Fibroblast of lung (primary cell): ENCODE data around the gene HAPSTR1. TPM values are rescaled to one million over a fixed set of nuclear protein-coding genes. Genes with fewer than 3 reads are reported as not detected.
"Not testable (repeated sequence)": the region's sequence is repeated elsewhere in the genome, so short reads cannot be mapped to it uniquely, and the experiment has no call there.

Experiments
- DNase-seq, 2 donors: peaks; one replicate each; pipeline versions ENCODE4 v3.0.0 to v3.0.0-alpha.2; 2010; ENCODE audit warnings: low read depth in 2 of 2
- H2AFZ ChIP-seq: 2 replicates; pipeline ENCODE4 v1.5.1; 2012; ENCODE audit warnings: low read length, control low read depth, inconsistent platforms
- H3K27ac ChIP-seq: 2 replicates; pipeline ENCODE4 v1.5.1; 2011; ENCODE audit warnings: low read length, control low read depth; ENCODE audit not compliant: insufficient read depth
- H3K27me3 ChIP-seq: 2 replicates; pipeline ENCODE4 v1.5.1; 2011; ENCODE audit warnings: mild to moderate bottlenecking, low read length; ENCODE audit not compliant: control insufficient read depth, insufficient read depth
- H3K36me3 ChIP-seq: 2 replicates; pipeline ENCODE4 v1.5.1; 2011; ENCODE audit warnings: low read length; ENCODE audit not compliant: control insufficient read depth, insufficient read depth
- H3K4me1 ChIP-seq: 2 replicates; pipeline ENCODE4 v1.5.1; 2011; ENCODE audit warnings: low read length; ENCODE audit not compliant: control insufficient read depth, insufficient read depth; ENCODE audit errors: extremely low read depth
- H3K4me2 ChIP-seq: 2 replicates; pipeline ENCODE4 v1.5.1; 2011; ENCODE audit warnings: low read length, control low read depth; ENCODE audit not compliant: insufficient read depth; ENCODE audit errors: extremely low read depth
- H3K4me3 ChIP-seq, 4 experiments: fragments of 200-600 bp in 1 of 4; sonication (generic) in 1 of 4; replicated peaks in 1 of 4; 2 replicates each; pipeline ENCODE4 v1.5.1; 2011 to 2016; ENCODE audit warnings: low read length in 4 of 4, low read depth in 3 of 4, mild to moderate bottlenecking in 3 of 4, control low read depth in 2 of 4, inconsistent platforms in 1 of 4, mixed read lengths in 1 of 4; ENCODE audit not compliant: insufficient read depth in 1 of 4; ENCODE audit errors: control extremely low read depth in 1 of 4
- H3K79me2 ChIP-seq: 2 replicates; pipeline ENCODE4 v1.5.1; 2012; ENCODE audit warnings: mild to moderate bottlenecking, low read length, inconsistent platforms; ENCODE audit not compliant: control insufficient read depth, insufficient read depth
- H3K9ac ChIP-seq: 2 replicates; pipeline ENCODE4 v1.5.1; 2011; ENCODE audit warnings: mild to moderate bottlenecking, low read length, control low read depth; ENCODE audit not compliant: insufficient read depth
- H3K9me3 ChIP-seq: 2 replicates; pipeline ENCODE4 v1.5.1; 2012; ENCODE audit warnings: low read depth, low read length; ENCODE audit not compliant: control insufficient read depth, insufficient read depth
- H4K20me1 ChIP-seq: 2 replicates; pipeline ENCODE4 v1.5.1; 2011; ENCODE audit warnings: low read length; ENCODE audit not compliant: control insufficient read depth, insufficient read depth; ENCODE audit errors: extremely low read depth
- EZH2 ChIP-seq: IDR thresholded peaks from 2 replicates; pipeline ENCODE4 v1.5.1; 2012; ENCODE audit warnings: low read length, control low read depth, mild to moderate bottlenecking; ENCODE audit errors: missing control alignments
- polyA plus RNA-seq, 2 donors: library from polyadenylated mRNA; depleted of rRNA in 1 of 2; stranded (reverse) in 1 of 2; unstranded in 1 of 2; fragments of >200 nt; gene quantifications; 2 replicates each; pipeline ENCODE4 v1.2.1, GENCODE V29; 2011 to 2012; ENCODE audit warnings: missing spikeins in 1 of 2
- total RNA-seq: library from RNA; depleted of rRNA; stranded (reverse); fragments of >200 nt; gene quantifications from 2 replicates; pipeline ENCODE4 v1.2.1, GENCODE V29; 2014
- TF ChIP-seq, protein P1 (sequence below), 2 donors: IDR thresholded peaks in 1 of 2; conservative IDR thresholded peaks in 1 of 2; 1 replicate in 1 of 2; 2 replicates in 1 of 2; pipeline ENCODE4 v1.5.1; 2011 to 2012; ENCODE audit warnings: low read length in 2 of 2, control low read depth in 1 of 2, inconsistent platforms in 1 of 2, low read depth in 1 of 2, mild to moderate bottlenecking in 1 of 2

Gene HAPSTR1
- total and polyA plus RNA-seq, 2 donors (not counting 1 experiment from before 2014, with no cell fraction given): 37.5 to 57.3 TPM

DNA sequence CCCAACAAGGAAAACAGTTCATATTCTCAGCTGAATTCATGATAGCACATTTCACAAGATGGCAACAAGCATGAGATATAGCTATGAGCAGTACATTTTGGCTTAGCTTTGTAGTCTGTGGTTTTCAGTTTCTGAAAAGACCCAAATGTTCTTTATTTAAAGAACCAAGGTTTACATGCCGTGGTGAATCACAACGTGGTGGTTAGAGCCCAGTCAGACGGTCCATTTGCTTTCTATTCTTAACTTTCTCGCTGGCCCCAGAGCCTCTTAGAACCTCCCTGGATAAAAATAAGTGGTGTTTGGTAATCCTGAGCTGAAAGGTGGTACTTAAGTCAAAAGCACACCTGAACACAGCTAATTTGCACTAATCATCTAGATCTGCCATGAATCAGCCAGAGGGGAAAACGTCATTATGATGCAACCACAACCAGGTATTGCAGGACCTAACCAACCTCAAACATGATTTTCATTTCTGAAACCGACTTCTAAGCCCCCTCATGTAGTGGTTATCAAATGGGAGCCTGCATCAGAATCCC is 18.6 kb upstream of the HAPSTR1 start:
- no peaks in the 10 kb centered on the region for H3K79me2 ChIP-seq
- H3K9ac ChIP-seq: no peak overlapping the region
- H3K4me3 ChIP-seq: no peak overlapping the region
- H3K9me3 ChIP-seq: no peaks in the 10 kb centered on the region
- no peak overlapping the region for H2AFZ ChIP-seq
- no peak for TF ChIP-seq EZH2
- TF ChIP-seq, protein P1, sequence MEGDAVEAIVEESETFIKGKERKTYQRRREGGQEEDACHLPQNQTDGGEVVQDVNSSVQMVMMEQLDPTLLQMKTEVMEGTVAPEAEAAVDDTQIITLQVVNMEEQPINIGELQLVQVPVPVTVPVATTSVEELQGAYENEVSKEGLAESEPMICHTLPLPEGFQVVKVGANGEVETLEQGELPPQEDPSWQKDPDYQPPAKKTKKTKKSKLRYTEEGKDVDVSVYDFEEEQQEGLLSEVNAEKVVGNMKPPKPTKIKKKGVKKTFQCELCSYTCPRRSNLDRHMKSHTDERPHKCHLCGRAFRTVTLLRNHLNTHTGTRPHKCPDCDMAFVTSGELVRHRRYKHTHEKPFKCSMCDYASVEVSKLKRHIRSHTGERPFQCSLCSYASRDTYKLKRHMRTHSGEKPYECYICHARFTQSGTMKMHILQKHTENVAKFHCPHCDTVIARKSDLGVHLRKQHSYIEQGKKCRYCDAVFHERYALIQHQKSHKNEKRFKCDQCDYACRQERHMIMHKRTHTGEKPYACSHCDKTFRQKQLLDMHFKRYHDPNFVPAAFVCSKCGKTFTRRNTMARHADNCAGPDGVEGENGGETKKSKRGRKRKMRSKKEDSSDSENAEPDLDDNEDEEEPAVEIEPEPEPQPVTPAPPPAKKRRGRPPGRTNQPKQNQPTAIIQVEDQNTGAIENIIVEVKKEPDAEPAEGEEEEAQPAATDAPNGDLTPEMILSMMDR (conservative IDR thresholded peaks at IDR 0.05 in 1 of 2, IDR thresholded peaks at IDR 0.05 in 1 of 2; ENCODE audit: low read depth in 1 of 2, low read length in 2 of 2): no peak
- H4K20me1 ChIP-seq: no peaks in the 10 kb centered on the region
- peaks cover 10% of the 10 kb centered on the region for H3K4me1 ChIP-seq
- DNase-seq: peak; percentile 95
- H3K36me3 ChIP-seq: no peaks in the 10 kb centered on the region
- peak overlapping the region; percentile 33 for H3K27ac ChIP-seq
- H3K27me3 ChIP-seq: no peaks in the 10 kb centered on the region
- H3K4me2 ChIP-seq: peak overlapping the region; percentile 6

DNA sequence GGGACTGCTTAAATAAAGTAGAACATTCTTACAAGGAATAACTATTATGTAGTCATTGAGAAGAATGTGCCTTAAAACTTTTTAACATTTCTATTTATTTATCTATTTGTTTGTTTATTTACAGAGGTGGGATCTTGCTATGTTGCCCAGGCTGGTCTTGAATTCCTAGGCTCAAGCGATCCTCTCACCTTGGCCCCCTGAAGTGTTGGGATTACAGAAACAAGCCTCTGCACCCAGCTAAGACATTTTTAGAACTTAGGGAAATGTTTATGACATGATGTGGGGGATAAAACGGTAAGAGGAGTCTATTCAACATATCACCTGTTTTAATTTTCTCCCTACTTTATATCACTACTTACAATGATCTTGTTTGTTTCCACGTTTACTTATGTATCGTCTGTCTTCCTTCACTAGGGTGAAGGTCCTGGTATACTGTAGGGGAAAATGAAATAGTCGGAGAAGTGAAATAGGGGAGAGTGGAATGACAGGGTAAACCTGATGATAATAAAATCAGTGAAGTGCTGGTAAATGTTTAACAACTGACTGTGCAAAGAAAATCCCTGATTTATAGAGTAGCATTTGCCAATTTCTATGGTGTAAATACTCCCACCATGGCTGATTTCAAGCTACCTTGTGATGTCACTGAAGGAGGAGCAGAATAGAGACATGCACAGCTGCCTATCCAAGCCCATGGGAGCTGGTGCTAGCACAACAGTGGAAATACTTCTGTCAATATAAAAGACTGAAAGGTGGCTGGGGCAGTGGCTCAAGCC is 16.0 kb upstream of the HAPSTR1 start:
- Histone ChIP-seq H3K9me3 (no peaks in the 10 kb centered on the region), H2AFZ (no peak overlapping the region), H3K36me3 (no peaks in the 10 kb centered on the region), H3K4me3 (no peak overlapping the region), H3K79me2 (no peaks in the 10 kb centered on the region), H3K4me2 (no peak overlapping the region), H3K4me1 (peaks cover 10% of the 10 kb centered on the region), H4K20me1 (no peaks in the 10 kb centered on the region), H3K27me3 (no peaks in the 10 kb centered on the region), H3K9ac (no peak overlapping the region), H3K27ac (no peak overlapping the region)
- TF ChIP-seq, protein P1 (conservative IDR thresholded peaks at IDR 0.05 in 1 of 2, IDR thresholded peaks at IDR 0.05 in 1 of 2; ENCODE audit: low read depth in 1 of 2, low read length in 2 of 2): no peak
- no peak for TF ChIP-seq EZH2
- DNase-seq: no peak

DNA sequence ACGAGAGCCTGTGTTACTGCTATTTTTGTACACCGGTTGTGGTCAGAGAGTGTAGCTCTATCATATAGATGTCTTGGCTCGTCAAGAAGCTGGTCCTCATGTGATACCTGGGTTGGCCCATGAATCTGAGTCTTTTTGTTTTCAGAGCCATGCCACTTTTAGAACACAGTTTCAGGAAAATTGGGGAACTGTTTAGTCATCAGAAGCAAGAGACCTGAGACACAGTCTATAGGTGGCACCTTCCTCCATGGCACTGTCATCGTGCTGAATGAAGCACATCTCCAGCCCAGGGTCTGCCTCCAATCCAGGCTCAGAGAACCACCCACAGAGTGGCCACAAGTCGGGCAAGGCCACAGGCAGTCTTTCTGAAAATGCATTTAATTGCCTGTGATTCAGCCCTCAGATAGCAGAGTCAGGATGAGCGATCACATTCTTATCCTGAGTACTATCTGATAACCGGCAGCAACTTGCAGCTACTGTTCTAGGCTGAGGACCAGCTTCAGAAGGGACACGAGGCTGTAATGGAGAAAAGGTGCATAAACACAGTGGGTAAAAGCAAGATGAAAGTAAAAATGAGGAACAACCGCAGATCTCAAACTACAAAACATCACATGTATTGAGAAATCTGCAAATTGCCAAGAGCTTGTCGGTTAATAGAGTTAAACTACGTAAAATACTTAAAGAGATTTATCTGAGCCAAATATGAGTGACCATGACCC is 14.2 kb upstream of the HAPSTR1 start:
- Histone ChIP-seq H3K36me3 (no peaks in the 10 kb centered on the region), H3K9ac (no peak overlapping the region), H3K4me1 (peaks cover 8% of the 10 kb centered on the region), H4K20me1 (no peaks in the 10 kb centered on the region), H3K27ac (peak overlapping the region; percentile 48), H3K27me3 (no peaks in the 10 kb centered on the region), H3K79me2 (no peaks in the 10 kb centered on the region), H2AFZ (peak overlapping the region; percentile 4), H3K9me3 (no peaks in the 10 kb centered on the region), H3K4me2 (no peak overlapping the region), H3K4me3 (no peak overlapping the region)
- TF ChIP-seq, protein P1 (conservative IDR thresholded peaks at IDR 0.05 in 1 of 2, IDR thresholded peaks at IDR 0.05 in 1 of 2; ENCODE audit: low read depth in 1 of 2, low read length in 2 of 2): no peak
- no peak for TF ChIP-seq EZH2
- peak in 1 of 2 donors; percentile 89 for DNase-seq

DNA sequence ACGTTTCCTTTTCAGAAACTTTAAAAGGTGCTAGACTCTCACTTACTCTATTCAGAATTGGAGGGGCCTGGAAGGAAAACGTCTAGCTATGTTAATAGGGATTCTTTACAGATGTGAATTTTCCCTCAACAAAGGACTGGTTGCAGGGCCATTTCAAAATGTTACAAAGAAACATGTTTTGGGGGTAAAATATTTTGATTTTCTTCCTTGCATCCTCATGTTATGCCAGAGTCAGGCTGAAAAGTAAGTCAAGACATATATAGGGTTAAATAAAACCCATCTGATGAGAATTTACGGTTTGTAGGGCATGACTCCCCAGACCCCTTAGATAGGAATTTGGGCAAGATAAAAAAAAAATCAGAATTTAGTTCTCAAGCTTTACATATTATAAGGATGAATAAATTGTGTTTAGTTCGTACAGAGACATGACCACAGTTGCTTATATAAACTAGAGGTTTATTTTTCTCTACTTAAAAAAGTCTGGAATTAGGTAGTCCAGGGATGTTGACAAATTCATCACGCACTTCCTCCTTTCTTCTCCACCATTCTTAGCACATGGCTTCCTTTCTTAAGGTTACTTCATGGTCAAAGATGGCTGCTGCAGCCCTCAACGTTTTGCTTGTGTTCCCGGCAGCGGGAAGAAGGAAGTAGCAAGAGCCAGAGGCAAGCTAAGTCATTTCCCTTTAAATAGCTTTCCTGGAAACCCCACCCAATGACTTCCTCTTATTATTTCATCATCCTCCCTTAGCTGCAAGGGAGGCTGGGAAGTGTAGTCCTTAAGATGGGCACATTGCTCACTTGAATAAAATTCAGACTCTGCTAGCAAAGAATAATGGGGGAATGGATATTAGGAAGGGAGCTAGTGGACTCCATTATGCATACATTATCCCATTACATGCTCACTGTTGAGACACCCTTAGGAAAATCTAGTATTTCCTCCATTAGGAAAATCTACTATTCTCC is 12.7 kb upstream of the HAPSTR1 start:
- H3K79me2 ChIP-seq, H3K4me1 ChIP-seq, H3K9ac ChIP-seq, H3K9me3 ChIP-seq, H3K4me3 ChIP-seq, H2AFZ ChIP-seq, H4K20me1 ChIP-seq, H3K4me2 ChIP-seq, H3K27me3 ChIP-seq, H3K36me3 ChIP-seq: not testable (repeated sequence)
- peak; percentile 89 to 94 for DNase-seq
- H3K27ac ChIP-seq: peak overlapping the region; percentile 43
